NCI-H2081 (cell line): Measurements from ENCODE around the gene EBI3.
A peak's percentile ranks its signal among the peaks of the same experiment; 100 is the strongest.
"Not testable (repeated sequence)": the region's sequence is repeated elsewhere in the genome, so short reads cannot be mapped to it uniquely, and the experiment has no call there.

Experiments
- DNase-seq, 2 experiments: peaks; one replicate each; lab custom pipeline; 2025; lab: John Stamatoyannopoulos, UW

EBI3 gene

DNA sequence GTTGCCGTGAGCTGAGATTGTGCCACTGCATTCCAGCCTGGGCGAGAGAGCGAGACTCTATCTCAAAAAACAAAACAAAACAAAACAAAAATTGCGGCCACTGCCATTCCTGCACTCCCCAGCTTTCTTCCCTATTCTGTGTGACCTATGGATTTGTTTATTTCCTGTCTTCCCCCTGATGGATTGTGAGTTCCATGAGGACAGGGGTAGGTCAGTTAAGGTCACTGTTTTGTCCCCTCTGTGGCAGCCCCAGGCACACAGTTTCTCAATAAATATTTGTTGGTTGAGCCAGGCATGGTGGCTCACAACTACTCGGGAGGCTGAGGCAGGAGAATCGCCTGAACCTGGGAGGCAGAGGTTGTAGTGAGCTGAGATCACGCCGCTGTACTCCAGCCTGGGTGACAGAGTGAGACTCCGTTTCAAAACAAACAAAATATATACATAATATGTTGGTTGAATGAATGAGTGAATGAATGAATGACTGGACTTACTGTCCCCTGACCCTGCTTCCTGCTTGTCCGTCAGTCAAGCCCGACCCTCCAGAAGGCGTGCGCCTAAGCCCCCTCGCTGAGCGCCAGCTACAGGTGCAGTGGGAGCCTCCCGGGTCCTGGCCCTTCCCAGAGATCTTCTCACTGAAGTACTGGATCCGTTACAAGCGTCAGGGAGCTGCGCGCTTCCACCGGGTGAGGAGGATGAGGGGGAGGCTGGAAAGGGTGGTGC lies 5.0 kb downstream of the EBI3 start:
- DNase-seq: no peak

DNA sequence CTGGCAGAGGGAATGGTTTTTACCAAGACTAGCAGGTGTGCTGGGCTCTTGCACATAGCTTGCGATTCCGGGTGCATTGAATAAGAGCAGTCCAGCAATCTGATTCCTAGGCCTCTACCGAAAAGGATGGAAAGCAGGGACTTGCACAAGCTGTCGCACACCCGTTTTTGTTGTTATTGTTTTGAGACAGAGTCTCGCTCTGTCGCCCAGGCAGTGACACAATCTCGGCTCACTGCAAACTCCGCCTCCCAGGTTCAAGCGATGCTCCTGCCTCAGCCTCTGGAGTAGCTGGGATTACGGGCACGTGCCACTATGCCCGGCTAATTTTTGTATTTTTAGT lies 5.5 kb downstream of the EBI3 start:
- DNase-seq: no peak

DNA sequence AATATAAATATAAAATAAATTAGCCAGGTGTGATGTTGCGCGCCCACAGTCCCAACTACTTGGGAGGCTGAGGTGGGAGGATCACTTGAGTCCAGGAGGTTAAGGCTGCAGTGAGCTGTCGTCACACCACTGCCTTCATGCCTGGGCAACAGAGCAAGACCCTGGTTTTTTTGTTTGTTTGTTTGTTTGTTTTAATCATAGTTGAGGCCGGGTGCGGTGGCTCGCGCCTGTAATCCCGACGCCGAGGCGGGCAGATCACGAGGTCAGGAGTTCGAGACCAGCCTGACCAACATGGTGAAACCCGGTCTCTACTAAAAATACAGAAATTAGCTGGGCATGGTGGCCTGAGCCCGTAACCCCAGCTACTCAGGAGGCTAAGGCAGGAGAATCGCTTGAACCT lies 8.2 kb downstream of the EBI3 start:
- DNase-seq: not testable (repeated sequence)

DNA sequence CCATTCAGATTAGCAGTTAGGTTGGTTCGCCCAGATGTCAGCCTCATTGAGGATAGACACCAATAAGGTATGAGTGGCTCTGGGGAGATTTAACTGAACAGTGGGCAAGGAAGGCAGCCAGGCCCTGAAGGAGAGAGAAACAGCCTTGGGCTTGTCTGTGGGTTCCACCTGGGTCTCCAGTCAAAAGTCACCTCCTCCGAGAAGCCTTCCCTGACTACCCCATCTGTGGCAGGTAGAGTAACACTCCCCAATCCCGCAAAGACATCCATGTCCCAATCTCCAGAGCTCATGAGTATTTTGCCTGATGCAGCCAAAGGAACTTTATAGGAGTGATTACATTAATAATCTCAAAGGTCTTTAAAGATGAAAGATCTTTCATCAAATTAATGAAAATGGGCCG lies 9.5 kb downstream of the EBI3 start:
- DNase-seq: no peak

DNA sequence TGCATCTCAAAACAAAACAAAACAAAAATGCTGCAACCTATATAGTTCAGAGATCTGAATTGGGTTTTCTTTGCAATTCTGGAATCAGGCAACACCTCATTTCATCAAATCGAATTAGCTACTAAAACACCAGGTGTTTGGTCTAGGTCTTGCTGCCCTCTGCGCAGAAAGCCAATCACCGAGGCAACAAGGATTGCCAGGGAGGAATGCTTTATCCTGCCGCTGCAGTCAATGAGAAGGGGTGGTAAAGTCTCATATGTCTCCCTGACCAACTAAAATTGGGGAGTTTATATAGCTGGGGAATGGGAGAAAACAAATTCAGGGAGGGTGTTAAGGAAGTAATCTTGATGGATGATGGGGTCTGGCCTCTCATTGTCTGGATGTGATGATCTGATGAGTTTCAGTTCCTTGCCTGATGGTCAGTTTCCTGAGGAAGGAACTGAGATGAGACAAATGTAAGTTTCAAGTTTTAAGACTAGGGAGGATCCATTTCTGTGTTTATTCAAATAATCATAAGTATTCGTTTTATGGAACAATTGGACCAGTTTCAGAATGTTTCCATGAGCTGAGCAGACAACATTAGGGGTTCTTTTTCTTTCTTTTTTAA lies 12.6 kb downstream of the EBI3 start:
- no peak for DNase-seq

DNA sequence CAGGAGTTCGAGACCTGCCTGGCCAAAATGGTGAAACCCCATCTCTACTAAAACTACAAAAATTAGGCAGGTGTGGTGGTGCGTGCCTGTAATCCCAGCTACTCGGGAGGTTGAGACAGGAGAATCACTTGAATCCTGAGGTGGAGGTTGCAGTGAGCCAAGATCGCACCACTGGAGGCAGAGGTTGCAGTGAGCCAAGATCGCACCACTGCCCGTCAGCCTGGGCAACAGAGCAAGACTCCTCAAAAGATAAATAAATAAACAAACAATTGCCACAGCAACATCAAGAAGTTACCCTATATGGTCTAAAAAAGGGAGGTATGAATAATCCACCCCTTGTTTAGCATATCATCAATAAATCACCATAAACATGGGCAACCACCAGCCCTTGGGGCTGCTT lies 16.6 kb downstream of the EBI3 start:
- not testable (repeated sequence) for DNase-seq

DNA sequence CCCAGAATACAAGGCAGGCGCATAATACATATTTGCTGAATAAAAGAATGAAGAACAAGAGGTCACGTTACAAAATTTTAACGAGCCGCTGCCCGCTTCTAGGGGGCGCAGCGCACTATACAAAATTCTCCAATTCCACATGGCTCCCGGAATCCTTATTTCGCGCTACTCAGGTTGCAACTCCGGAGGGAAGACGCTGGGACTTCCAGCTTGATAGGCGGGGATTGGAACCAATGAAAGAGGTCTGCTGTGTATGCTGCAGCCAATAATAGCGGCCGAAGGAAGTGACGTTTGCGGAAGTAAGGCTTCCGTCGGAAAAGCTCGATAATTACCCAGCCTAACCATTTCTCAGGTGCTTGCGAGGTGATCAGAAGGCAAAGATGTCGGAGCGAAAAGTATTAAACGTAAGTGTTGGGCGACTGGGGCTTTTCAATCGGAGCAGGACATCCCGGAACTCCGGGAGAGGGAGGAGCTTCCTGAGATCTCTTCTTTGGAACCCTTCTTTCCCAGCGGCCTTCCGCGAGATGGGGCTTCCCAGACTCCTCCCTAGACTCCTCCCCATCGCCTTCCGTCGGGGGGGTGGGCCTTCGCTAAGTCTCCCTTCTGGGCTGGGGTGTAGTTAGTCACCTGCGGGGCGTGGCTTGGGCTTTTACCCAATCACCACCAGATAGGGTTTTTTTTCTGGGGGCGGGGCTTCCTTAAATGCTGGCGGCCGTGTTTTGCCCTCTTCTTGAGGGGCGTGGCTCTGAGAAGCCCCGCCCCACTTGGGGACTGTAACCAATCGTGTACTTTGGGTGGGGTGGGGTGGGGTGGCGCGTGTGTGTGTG lies 17.7 kb downstream of the EBI3 start, which contains the start of gene YJU2:
Gene YJU2 (plus strand): TSS at position 314 of the 827 bp plus-strand sequence. CDS start 67 bp downstream, at position 381.
- peak; percentile 98 to 100 for DNase-seq

DNA sequence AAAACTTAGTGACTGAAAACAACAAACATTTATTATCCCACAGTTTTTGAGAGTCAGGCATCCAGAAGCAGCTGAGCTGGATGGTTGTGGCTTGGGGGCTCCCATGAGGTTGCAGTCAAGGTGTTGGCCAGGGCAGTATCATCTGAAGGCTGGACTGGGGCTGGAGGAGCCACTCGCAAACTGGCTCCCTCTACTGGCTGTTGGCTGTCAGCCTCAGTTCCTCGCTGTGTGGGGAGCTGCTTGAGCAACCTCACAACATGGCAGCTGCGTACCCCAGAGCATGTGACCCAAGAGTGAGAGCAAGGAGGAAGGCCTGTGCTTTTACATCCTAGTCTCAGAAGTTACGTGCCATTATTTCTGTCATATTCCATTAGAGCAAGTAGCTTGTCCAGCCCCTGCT lies 27.2 kb downstream of the EBI3 start:
- DNase-seq: no peak

DNA sequence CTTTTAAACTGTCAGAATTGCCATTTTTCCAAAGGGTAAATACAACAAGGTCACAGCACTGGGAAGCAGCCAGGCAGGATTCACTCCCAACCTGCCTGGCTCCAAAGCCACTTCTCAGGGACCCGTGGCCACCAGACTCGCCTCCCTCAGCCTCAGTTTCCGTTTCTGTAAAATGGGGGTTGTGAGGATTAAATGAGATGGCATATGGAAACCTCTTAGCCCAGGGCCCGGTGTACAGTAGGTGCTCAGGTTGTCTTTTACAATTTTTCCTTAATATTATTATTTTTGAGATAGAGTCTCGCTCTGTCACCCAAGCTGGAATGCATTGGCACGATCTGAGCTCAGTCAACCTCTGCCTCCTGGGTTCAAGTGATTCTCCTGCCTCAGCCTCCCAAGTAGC lies 27.7 kb downstream of the EBI3 start:
- DNase-seq: no peak

DNA sequence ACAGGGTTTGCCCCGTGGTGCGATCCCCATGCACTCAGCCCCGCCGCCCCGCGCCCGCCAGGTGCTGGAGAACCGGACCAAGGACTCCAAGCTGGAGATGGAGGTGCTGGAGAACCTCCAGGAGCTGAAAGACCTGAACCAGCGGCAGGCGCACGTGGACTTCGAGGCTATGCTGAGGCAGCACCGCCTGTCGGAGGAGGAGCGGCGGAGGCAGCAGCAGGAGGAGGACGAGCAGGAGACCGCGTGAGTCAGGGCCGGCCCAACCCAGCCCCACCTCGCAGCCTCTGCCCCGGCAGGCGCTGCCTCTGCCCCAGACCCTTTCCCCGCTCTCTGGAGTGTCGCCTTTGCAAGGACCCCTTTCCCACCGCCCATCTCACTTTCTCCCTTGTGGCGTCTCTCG lies 28.9 kb downstream of the EBI3 start:
- DNase-seq: no peak

DNA sequence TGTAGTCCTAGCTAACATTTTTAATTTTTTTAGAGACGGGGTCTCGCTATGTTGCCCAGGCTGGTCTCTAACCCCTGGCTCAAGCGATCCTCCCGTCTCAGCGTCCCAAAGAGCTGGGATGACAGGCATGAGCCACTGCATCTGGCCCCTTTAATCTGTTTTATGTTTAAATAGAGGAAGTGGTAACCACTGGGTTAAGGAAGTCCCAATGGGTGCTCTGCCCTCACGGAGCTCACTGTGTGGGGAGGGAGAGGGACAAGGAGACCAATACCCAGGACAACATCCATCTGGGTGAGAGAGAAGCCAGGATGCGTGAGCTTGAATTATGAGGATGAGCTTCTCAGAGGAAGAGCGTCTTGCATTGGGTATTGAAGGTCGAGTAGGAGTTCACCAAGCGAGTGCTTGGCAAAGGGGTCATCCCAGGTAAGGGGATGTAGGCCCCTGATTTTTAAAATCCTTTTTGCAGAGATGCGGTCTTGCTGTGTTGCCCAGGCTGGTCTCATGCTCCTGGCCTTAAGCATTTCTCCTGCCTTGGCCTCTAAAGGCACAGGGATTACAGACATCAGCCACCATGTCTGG lies 31.4 kb downstream of the EBI3 start:
- no peak for DNase-seq

DNA sequence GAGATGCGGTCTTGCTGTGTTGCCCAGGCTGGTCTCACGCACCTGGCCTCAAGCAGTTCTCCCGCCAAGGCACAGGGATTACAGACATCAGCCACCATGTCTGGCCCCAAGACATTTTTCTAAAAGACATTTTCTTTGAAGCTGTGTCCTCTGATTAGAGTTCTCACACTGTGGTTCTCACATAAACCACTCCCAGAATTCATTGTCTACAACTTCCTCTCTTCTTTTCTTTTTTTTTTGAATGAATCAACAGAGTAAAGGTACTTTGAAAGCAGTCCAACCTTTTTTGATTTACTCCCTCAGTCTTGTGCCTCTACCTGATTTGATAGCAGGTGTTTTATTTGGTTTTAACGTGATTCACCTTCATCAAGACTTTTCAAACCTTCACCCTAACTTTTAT lies 35.5 kb downstream of the EBI3 start:
- DNase-seq: no peak

DNA sequence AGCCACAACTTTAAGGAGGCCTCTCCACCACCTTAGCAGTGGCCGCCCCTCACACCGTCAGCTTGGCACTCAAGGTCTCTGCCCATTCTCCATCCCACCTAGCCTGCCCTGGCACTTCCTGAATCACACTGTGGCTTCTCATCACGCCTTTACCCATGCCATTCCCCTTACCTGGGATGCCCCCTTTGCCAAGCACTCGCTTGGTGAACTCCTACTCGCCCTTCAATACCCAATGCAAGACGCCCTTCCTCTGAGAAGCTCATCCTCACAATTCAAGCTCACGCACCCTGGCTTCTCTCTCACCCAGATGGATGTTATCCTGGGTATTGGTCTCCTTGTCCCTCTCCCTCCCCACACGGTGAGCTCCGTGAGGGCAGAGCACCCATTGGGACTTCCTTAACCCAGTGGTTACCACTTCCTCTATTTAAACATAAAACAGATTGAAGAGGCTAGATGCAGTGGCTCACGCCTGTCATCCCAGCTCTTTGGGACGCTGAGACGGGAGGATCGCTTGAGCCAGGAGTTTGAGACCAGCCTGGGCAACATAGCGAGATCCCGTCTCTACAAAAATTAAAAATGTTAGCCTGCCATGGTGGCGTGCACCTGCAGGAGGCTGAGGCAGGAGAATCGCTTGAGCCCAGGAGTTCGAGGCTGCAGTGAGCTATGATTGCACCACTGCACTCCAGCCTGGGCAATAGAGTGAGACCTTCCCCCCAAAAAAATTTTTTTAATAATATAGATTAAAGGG lies 37.1 kb downstream of the EBI3 start:
- DNase-seq: no peak

DNA sequence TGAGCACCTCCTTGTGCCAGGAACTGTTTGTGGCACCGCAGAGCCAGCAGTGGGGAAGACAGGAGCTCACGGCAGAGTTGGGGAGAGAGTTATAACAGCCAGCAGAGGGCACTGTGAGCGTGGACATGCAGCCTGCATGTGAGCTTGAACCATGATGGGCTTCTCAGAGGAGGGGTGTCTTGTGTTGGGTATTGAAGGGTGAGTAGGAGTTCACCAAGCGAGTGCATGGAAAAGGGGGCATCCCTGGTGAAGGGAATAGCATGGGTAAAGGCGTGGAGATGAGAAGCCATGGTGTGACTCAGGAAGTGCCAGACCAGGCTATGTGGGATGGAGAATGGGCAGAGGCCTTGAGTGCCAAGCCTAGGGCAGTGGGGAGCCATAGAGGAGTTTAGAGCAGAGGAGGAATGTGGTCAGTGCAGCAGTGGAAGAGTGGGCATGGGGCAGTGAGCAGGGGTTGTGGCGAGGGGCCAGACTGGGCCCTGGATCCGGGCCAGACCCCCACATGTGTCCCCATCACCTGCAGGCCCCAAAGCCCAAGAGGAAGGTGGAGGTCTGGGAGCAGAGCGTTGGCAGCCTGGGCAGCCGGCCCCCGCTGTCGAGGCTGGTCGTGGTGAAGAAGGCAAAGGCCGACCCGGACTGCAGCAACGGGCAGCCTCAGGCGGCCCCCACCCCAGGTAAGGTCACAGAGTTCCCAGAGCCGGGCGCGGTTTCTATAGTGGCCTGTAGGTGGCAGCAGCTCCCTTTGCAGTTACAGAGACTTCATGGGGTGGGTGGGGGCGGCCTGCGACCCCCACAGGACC lies 38.0 kb downstream of the EBI3 start:
- DNase-seq: no peak

DNA sequence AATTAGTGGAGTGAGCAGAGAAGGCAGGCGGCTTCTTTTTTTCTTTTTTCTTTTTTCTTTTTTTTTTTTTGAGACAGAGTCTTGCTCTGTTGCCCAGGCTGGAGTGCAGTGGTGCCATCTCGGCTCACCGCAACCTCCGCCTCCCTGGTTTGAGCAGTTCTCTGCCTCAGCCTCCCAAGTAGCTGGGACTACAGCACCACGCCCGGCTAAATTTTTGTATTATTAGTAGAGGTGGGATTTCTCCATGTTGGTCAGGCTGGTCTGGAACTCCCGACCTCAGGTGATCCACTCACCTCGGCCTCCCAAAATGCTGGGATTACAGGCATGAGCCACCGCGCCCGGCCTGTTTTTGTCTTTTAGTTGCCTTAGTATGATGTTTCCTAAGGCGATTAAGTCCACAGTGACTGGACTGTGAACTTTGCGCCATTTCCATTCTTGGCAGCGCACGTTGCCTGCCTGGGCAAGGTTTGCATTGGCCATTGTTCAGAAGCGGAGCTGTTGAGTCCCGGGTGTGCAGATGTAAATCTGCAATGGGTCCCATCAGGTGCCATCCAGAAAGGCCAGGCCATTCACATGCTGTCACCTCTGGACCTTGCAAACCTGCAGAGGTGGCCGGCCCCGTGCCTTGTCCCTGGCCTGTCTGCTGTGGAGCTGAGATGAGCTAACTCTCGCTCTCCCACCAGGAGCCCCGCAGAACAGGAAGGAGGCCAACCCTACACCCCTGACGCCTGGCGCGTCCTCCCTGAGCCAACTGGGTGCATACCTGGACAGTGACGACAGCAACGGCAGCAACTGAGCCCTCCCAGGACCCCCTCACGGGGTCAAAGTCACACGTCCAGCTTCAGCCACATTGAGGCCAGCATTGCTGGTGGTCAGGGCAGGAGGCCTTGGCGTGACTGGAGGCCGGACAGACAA lies 38.8 kb downstream of the EBI3 start:
- no peak for DNase-seq

DNA sequence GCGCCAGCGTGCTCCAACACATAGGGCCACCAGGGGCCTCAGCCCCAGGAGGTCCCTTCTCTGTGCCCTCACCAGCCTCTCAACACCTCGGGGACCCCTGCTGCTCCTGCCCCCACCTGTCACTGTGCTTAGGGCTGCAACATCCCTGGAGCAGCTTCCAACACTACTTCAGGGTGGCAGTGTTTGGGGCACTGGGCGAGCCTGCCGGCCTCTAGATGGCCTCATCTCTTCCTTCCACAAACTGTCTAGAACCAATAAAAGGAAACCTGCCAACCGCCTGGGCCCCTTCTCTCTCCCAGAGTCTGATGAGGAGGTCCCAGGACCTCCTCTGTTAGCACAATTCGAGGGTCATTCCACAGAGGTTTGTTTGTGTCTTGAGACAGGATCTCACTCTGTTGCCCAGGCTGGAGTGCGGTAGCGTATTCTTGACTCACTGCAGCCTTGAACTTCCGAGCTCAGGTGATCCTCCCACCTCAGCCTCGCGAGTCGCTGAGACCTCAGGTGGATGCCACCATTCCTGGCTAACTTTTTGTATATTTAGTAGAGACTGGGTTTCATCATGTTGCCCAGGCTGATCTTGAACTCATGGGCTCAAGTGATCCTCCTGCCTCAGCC lies 39.6 kb downstream of the EBI3 start:
- DNase-seq: no peak

DNA sequence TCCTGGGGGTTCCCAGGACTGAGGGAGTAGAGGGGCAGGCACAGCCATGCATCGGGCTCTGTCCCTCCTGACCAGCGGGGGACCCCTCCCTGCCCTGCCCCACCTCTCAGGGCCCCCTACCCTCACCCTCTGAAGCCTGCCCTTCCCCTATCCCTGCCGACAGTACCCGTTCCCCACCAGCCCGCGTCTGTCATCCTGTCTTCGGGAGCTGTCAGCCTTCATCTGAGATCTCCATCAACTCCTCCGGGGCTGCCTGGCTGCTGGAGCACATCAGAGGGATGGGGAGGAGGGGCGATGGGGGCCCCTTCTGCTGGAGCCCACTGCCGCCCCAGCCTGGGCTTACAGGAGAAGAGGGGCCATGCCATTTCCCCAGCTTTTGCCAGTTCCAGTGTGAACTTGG lies 43.6 kb downstream of the EBI3 start:
- no peak for DNase-seq

DNA sequence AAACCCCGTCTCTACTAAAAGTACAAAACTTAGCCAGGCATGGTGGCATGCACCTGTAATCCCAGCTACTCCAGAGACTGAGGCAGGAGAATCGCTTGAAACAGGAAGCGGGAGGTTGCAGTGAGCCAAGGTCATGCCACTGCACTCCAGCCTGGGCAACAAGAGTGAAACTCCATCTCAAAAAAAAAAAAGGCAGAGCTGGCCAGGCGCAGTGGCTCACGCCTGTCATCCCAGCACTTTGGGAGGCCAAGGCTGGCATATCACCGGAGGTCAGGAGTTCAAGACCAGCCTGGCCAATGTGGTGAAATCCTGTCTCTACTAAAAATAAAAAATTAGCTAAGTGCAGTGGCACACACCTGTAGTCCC lies 45.0 kb downstream of the EBI3 start:
- not testable (repeated sequence) for DNase-seq

DNA sequence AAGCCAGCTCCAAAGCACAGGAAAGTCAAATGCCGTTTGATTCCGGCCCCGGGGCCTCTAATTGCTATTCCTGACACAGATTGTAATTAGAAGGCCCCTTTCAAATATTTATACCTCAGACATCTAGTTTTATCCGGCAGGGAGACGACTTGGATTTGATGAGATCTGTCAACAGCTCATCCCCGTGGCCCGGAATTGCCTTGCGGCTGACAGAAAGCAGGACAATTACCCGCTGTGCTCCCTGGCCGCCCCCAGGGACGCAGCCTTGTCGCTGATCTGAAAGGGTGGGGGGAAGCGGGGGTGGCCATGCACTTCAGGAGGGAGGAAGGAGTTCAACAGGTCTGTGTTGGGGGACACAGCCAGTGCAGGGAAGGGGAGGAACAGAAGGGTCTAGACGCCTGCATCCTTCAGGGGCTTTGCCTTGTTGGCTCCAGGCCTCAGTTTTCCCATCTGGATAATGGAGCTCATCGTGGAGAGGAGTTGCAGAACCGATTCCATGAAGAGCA lies 47.9 kb downstream of the EBI3 start:
- no peak for DNase-seq

DNA sequence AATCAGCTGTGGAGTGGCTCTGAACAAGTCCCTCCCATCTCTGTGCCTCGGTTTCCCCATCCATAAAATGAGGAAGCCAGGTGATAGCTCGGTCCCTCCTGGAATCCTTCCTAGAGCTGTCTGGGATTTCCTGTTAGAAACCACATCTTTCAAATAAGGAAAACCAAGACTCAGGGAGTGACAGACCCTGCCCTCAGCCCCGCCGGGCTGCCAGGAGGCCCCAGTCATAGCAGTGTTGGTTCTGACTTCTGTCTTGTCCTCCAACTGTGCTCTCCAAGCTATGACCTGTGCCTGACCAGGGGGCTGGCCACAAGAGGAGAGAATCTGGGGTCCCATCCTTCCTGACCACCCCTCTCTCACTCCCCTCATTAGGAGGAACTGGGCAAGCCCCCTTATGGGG lies 48.7 kb downstream of the EBI3 start:
- DNase-seq: no peak
